Measurements from ENCODE around the gene HEBP1. TPM values are rescaled to one million over a fixed set of nuclear protein-coding genes. Genes with fewer than 3 reads are reported as not detected.

Gene HEBP1
- total RNA-seq, 2 donors from 2014 or later: 14.4 to 16.3 TPM

GRCh38 chr12:12986775-12987331, 13.2 kb downstream of the HEBP1 start:
- no peak for ATAC-seq (replicated peaks)
- Mint-ChIP-seq H3K4me1 (peaks cover 4% of the 10 kb centered on the region), H3K4me3 (no peak overlapping the region), H3K27me3 (no peaks in the 10 kb centered on the region), H3K27ac (no peak overlapping the region), H3K36me3 (ENCODE audit: low read depth) (peaks cover 35% of the 10 kb centered on the region), H3K9me3 (no peaks in the 10 kb centered on the region)

- Mint-ChIP-seq H3K36me3 (ENCODE audit: low read depth) (peaks cover 35% of the 10 kb centered on the region), H3K4me3 (no peak overlapping the region), H3K27me3 (no peaks in the 10 kb centered on the region), H3K9me3 (no peaks in the 10 kb centered on the region), H3K4me1 (no peaks in the 10 kb centered on the region), H3K27ac (no peak overlapping the region)
- ATAC-seq (replicated peaks): peak; percentile 65
These were observed 14.2 kb downstream of the HEBP1 start for GRCh38 chr12:12985817-12986408.

DNA sequence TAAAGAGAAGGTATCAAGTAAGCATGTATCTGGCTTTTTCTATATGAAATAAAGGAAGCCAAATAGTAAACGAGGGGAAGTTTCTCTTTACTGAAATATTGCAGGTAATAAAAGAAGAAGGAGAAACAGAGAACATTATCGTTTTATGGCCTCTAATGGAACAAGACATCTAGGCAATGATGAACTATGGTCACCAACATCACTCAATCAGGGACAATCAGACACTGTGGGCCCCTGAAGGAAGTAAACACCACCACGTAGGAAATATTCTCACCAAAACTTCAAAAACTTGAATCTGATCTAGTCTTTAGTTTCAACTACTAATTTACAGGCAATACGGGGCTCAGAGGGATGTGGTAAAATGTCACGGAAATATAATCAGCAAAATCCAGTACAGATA, 15.9 kb downstream of the HEBP1 start:
- Mint-ChIP-seq H3K36me3 (ENCODE audit: low read depth) (peaks cover 35% of the 10 kb centered on the region), H3K4me3 (no peak overlapping the region), H3K9me3 (no peaks in the 10 kb centered on the region), H3K27ac (no peak overlapping the region), H3K27me3 (no peaks in the 10 kb centered on the region), H3K4me1 (no peaks in the 10 kb centered on the region)
- ATAC-seq (replicated peaks): no peak

GRCh38 chr12:12983420-12984035, 16.5 kb downstream of the HEBP1 start:
- no peak overlapping the region for H3K27ac Mint-ChIP-seq
- ATAC-seq (replicated peaks): peak; percentile 34
- H3K4me1 Mint-ChIP-seq: no peaks in the 10 kb centered on the region

GRCh38 chr12:12982331-12982730, 17.7 kb downstream of the HEBP1 start:
- no peak overlapping the region for H3K27ac Mint-ChIP-seq

More at GRCh38 chr12:12983420-12984035, 16.5 kb downstream of the HEBP1 start:
- Mint-ChIP-seq H3K36me3 (ENCODE audit: low read depth) (peaks cover 32% of the 10 kb centered on the region), H3K9me3 (no peaks in the 10 kb centered on the region), H3K27me3 (no peaks in the 10 kb centered on the region), H3K4me3 (no peak overlapping the region)

GRCh38 chr12:12979731-12980259, 20.3 kb downstream of the HEBP1 start:
- ATAC-seq (replicated peaks): no peak
- Mint-ChIP-seq H3K27me3 (no peaks in the 10 kb centered on the region), H3K9me3 (no peaks in the 10 kb centered on the region), H3K36me3 (ENCODE audit: low read depth) (peaks cover 15% of the 10 kb centered on the region), H3K4me1 (no peaks in the 10 kb centered on the region), H3K27ac (no peak overlapping the region), H3K4me3 (no peak overlapping the region)

More at GRCh38 chr12:12982331-12982730, 17.7 kb downstream of the HEBP1 start:
- Mint-ChIP-seq H3K9me3 (no peaks in the 10 kb centered on the region), H3K4me3 (no peak overlapping the region), H3K27me3 (no peaks in the 10 kb centered on the region), H3K36me3 (ENCODE audit: low read depth) (peaks cover 20% of the 10 kb centered on the region), H3K4me1 (no peaks in the 10 kb centered on the region)
- ATAC-seq (replicated peaks): no peak

DNA sequence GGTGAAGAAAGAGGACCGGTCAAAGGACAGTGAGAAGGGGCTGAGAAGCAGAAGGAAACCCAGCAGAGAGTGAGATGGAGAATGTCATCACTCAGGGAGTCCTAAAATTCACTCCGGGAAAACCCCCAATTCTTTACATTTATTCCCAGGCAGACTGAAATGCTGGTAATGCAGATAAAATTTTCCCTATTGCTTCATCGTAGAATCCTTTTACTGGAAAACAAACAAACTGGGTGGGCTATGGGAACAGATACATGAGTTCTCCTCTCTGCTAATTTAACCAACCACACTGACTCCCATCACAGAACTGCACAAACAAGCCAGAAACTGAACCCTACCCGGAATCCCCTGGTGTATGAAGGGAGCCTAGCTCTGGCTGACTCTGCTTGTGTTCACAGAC, 20.9 kb downstream of the HEBP1 start:
- Mint-ChIP-seq H3K9me3 (no peaks in the 10 kb centered on the region), H3K4me3 (no peak overlapping the region), H3K27ac (no peak overlapping the region), H3K27me3 (no peaks in the 10 kb centered on the region), H3K4me1 (no peaks in the 10 kb centered on the region), H3K36me3 (ENCODE audit: low read depth) (peaks cover 15% of the 10 kb centered on the region)
- no peak for ATAC-seq (replicated peaks)

GRCh38 chr12:12977231-12977630, 22.8 kb downstream of the HEBP1 start:
- H3K27ac Mint-ChIP-seq: no peak overlapping the region

GRCh38 chr12:12976366-12976765, 23.7 kb downstream of the HEBP1 start:
- H3K36me3 Mint-ChIP-seq (ENCODE audit: low read depth): peaks cover 34% of the 10 kb centered on the region
- no peak for ATAC-seq (replicated peaks)
- no peak overlapping the region for H3K4me3 Mint-ChIP-seq
- no peak overlapping the region for H3K27ac Mint-ChIP-seq
- no peaks in the 10 kb centered on the region for H3K4me1 Mint-ChIP-seq
- H3K27me3 Mint-ChIP-seq: no peaks in the 10 kb centered on the region
- H3K9me3 Mint-ChIP-seq: peaks cover 9% of the 10 kb centered on the region

More at GRCh38 chr12:12977231-12977630, 22.8 kb downstream of the HEBP1 start:
- no peaks in the 10 kb centered on the region for H3K4me1 Mint-ChIP-seq
- H3K36me3 Mint-ChIP-seq (ENCODE audit: low read depth): peaks cover 25% of the 10 kb centered on the region
- no peak for ATAC-seq (replicated peaks)
- H3K4me3 Mint-ChIP-seq: no peak overlapping the region
- no peaks in the 10 kb centered on the region for H3K27me3 Mint-ChIP-seq
- peaks cover 6% of the 10 kb centered on the region for H3K9me3 Mint-ChIP-seq

DNA sequence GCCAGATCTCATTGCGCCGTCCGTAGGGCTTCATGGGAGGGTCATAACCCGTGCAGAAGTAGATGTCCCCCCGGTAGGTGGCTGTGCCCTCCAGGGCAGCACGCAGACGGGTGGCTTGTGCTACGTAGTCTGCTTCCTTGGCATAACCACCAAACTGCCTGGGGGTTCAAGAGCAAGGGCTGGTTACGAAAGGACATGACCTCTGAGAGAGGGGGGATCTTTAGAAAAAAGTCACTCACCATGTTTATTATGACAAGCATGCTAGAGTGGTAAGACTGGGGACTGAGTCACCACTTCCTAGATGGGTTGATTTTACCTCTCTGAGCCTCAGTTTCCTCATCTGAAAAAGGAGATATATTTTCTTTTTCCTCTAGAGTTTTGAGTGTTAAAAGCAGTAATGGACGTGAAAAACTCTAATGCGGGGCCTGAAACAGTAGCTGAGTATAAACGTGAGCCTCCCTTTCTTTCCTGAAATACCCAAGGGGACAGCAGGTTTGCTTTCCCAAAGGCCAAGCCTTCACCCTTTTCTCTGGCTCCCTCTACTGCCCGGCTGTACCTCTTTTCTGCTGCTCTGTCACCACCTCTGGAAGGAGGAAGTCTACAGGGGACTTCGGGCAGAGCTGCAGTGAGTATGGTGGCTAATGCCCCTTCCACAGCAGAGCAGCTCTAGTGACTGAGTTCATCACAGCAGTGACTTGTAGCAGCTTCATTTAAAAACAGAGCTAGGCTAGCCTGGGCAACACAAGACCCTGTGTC, 24.6 kb downstream of the HEBP1 start:
- ATAC-seq (replicated peaks): no peak
- Mint-ChIP-seq H3K36me3 (ENCODE audit: low read depth) (peaks cover 34% of the 10 kb centered on the region), H3K4me3 (no peak overlapping the region), H3K4me1 (no peaks in the 10 kb centered on the region), H3K9me3 (peaks cover 9% of the 10 kb centered on the region), H3K27ac (no peak overlapping the region), H3K27me3 (no peaks in the 10 kb centered on the region)

- ATAC-seq (replicated peaks): no peak
- Mint-ChIP-seq H3K27me3 (no peaks in the 10 kb centered on the region), H3K36me3 (ENCODE audit: low read depth) (peaks cover 34% of the 10 kb centered on the region), H3K4me3 (no peak overlapping the region), H3K4me1 (no peaks in the 10 kb centered on the region), H3K27ac (no peak overlapping the region), H3K9me3 (peaks cover 9% of the 10 kb centered on the region)
These were observed 25.9 kb downstream of the HEBP1 start for GRCh38 chr12:12974211-12974610.

GRCh38 chr12:12973019-12973418, 27.0 kb downstream of the HEBP1 start:
- H3K4me3 Mint-ChIP-seq: no peak overlapping the region
- H3K4me1 Mint-ChIP-seq: no peaks in the 10 kb centered on the region
- H3K27ac Mint-ChIP-seq: no peak overlapping the region
- ATAC-seq (replicated peaks): no peak
- peaks cover 9% of the 10 kb centered on the region for H3K9me3 Mint-ChIP-seq
- no peaks in the 10 kb centered on the region for H3K27me3 Mint-ChIP-seq
- peaks cover 34% of the 10 kb centered on the region for H3K36me3 Mint-ChIP-seq (ENCODE audit: low read depth)

- Mint-ChIP-seq H3K36me3 (ENCODE audit: low read depth) (no peaks in the 10 kb centered on the region), H3K27ac (no peak overlapping the region), H3K4me1 (no peaks in the 10 kb centered on the region), H3K27me3 (peaks cover under 1% of the 10 kb centered on the region), H3K4me3 (no peak overlapping the region), H3K9me3 (no peaks in the 10 kb centered on the region)
- ATAC-seq (replicated peaks): no peak
These were observed 34.2 kb downstream of the HEBP1 start for GRCh38 chr12:12965836-12966235.

GRCh38 chr12:12964255-12964654, 35.8 kb downstream of the HEBP1 start:
- Mint-ChIP-seq H3K4me1 (no peaks in the 10 kb centered on the region), H3K27ac (no peak overlapping the region), H3K9me3 (no peaks in the 10 kb centered on the region), H3K36me3 (ENCODE audit: low read depth) (no peaks in the 10 kb centered on the region), H3K4me3 (no peak overlapping the region), H3K27me3 (peaks cover 3% of the 10 kb centered on the region)
- no peak for ATAC-seq (replicated peaks)

Data from activated T-helper 17 cell treated with anti-CD3 and anti-CD28 coated beads, Interleukin-2, amount 50 U/mL, for 72 hours (primary cell).